ENCODE results near the gene AATF.
"Not testable (repeated sequence)": the region's sequence is repeated elsewhere in the genome, so short reads cannot be mapped to it uniquely, and the experiment has no call there.

AATF gene

DNA sequence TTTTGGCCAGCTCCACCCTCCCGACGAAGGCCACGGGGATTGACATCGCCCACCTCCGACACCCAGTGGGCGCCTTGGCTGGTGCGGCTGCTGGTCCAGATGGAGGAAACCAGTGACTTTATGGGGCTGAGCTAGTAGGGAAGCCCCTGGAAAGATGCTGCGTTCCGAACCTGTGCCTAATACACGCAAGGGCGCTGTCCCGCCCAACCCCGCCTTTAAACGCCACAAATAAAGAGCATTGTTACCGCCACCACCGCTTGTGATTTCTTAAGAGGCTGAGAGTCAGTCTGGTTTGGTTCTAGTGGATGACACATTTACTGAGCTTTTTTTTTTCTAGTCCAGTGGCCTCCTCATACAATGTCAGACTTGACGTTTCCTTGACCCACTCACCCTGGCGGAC is 107.9 kb downstream of the AATF start:
- H3K27me3 Mint-ChIP-seq, result no peaks in the 10 kb centered on the region
- H3K9me3 Mint-ChIP-seq, result no peaks in the 10 kb centered on the region
- H3K27ac Mint-ChIP-seq, result peak overlapping the region in 1 of 2 donors; percentile 7
- no peak for ATAC-seq
- DNase-seq, result no peak
- H3K4me1 Mint-ChIP-seq, result no peaks in the 10 kb centered on the region
- H3K4me3 Mint-ChIP-seq, result no peak overlapping the region

DNA sequence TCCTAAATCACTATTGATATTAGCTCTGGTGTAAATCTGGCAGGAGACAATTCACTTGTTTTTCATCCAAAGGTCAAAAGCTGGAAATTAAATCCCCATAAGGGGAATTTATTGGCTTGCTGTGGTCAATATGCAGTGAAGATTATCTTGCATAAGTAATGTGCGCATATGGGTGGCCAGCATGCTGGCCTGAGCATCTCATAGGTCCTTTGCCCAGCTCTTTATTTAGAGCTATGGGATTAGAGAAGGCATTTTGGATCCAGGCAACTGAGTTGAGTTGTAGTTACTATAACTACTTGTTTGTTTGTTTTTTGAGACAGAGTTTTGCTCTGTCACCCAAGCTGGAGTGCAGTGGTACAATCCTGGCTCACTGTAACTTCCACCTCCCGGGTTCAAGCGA is 110.7 kb downstream of the AATF start:
- Mint-ChIP-seq H3K4me1 (no peaks in the 10 kb centered on the region), H3K27ac (no peak overlapping the region)

DNA sequence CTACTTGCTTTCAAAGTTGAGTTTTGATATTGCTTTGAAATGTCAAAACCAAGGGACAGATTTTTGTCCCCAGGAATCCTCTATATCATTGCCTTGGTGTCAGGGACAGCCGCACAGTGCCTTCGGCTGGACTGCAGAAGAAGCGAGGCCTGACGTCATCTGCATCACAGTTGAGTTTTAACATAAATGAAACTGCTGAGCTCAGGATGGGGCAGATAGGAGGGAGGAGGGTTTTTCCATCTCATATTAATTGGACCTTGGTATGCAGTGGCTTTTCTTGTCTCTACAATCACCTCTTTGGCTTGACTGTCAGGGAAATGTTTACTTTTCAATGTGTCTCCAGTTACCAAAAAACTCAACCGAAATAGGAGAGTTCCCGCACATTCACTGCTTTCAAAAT is 111.3 kb downstream of the AATF start:
- no peak for ATAC-seq
- no peaks in the 10 kb centered on the region for H3K9me3 Mint-ChIP-seq
- H3K27ac Mint-ChIP-seq, result no peak overlapping the region
- DNase-seq, result no peak
- H3K4me1 Mint-ChIP-seq, result no peaks in the 10 kb centered on the region
- H3K27me3 Mint-ChIP-seq, result no peaks in the 10 kb centered on the region
- H3K4me3 Mint-ChIP-seq, result no peak overlapping the region

More for the DNA sequence above, 110.7 kb downstream of the AATF start:
- Mint-ChIP-seq H3K4me3 (no peak overlapping the region), H3K27me3 (no peaks in the 10 kb centered on the region), H3K9me3 (no peaks in the 10 kb centered on the region)
- ATAC-seq, result no peak
- DNase-seq, result no peak

DNA sequence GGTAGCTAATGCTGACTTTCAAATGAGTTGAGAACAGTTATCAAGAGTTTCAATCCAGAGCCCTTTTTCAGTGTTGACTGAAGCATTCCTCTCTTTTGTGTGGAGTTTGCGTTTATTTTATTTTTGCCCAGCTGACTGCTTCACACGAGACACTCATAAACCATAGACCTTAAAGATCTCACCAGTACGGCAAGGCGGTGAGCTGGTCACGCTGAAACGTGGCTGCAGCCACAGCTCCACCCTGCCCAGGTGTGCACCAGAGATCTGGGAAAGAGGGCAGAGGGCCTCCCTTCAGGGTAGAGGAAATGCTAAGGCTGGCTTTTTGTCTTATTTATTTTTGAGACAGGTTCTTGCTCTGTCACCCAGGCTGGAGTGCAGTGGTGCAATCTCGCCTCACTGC is 112.2 kb downstream of the AATF start:
- peaks cover under 1% of the 10 kb centered on the region for H3K27me3 Mint-ChIP-seq
- ATAC-seq (no peak), DNase-seq (no peak)
- H3K4me1 Mint-ChIP-seq, result no peaks in the 10 kb centered on the region
- no peak overlapping the region for H3K4me3 Mint-ChIP-seq
- H3K9me3 Mint-ChIP-seq, result no peaks in the 10 kb centered on the region
- H3K27ac Mint-ChIP-seq, result no peak overlapping the region

DNA sequence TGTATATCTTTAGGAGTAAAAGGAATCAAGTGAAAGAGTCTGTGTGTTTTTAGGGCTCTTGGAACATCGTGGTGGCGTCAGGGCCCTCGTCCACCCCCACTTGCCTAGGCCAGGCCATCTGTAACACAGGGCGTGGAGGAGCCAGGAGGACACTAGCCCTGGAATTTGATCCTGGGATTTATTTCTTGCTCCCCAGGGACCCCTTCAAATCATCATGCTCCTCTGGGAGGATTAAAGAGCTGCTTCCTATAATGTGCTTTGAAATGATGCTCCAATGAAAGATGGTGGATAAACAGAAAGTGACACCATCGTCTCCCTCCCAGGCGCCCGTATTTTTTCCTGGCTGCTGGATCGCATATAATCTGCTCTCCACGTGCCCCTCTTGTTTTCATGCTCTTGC is 113.3 kb downstream of the AATF start:
- ATAC-seq, result no peak
- Mint-ChIP-seq H3K27ac (peak overlapping the region; percentile 45 to 70), H3K4me1 (no peaks in the 10 kb centered on the region), H3K27me3 (peaks cover 12% of the 10 kb centered on the region), H3K4me3 (no peak overlapping the region), H3K9me3 (no peaks in the 10 kb centered on the region)
- DNase-seq, result no peak

DNA sequence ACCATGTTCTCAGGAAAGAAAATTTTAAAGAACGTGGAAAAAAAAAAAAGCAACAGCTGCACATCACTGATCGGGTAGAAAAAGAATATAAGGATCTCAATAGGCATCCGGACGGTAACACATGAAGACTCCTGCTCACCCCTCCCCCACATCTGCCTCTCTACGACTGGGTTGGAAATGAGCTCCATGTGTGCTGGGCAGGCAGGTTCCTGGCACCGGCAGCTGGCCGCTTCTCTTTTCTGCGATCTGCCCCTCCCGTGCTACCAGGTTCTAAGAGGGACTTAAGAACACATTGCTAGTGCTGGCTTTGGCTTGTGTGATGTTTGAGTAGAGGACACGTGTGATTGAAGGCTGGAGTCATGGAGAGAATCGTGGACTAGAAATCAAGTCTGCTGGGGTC is 115.5 kb downstream of the AATF start:
- DNase-seq, result no peak
- no peak overlapping the region for H3K4me3 Mint-ChIP-seq
- H3K9me3 Mint-ChIP-seq, result no peaks in the 10 kb centered on the region
- no peak for ATAC-seq
- peaks cover 22% of the 10 kb centered on the region for H3K27me3 Mint-ChIP-seq
- no peak overlapping the region for H3K27ac Mint-ChIP-seq
- no peaks in the 10 kb centered on the region for H3K4me1 Mint-ChIP-seq

DNA sequence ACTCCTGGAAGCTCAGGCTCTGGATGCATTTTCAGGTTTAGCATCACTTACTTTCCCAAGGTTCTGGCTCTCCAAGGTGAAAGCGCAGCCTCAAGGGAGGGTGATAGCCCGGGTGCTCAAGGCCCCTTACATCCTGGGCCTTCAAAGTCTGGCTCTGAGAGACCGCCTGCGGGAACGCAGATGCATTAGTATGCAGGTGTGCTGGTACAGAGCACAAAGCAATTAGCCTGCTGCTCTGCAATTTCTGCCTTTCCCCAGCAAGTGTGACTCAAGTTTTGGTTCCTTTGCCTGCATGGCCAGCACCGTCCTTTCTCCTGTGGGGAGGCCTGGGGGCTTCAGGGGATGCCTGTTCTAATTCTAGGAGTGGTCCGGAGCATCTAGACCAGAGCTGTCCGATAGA is 116.2 kb downstream of the AATF start:
- DNase-seq (no peak), ATAC-seq (no peak)
- Mint-ChIP-seq H3K4me3 (no peak overlapping the region), H3K4me1 (no peaks in the 10 kb centered on the region), H3K27ac (peak overlapping the region in 1 of 2 donors; percentile 74), H3K9me3 (no peaks in the 10 kb centered on the region), H3K27me3 (peaks cover 22% of the 10 kb centered on the region)

DNA sequence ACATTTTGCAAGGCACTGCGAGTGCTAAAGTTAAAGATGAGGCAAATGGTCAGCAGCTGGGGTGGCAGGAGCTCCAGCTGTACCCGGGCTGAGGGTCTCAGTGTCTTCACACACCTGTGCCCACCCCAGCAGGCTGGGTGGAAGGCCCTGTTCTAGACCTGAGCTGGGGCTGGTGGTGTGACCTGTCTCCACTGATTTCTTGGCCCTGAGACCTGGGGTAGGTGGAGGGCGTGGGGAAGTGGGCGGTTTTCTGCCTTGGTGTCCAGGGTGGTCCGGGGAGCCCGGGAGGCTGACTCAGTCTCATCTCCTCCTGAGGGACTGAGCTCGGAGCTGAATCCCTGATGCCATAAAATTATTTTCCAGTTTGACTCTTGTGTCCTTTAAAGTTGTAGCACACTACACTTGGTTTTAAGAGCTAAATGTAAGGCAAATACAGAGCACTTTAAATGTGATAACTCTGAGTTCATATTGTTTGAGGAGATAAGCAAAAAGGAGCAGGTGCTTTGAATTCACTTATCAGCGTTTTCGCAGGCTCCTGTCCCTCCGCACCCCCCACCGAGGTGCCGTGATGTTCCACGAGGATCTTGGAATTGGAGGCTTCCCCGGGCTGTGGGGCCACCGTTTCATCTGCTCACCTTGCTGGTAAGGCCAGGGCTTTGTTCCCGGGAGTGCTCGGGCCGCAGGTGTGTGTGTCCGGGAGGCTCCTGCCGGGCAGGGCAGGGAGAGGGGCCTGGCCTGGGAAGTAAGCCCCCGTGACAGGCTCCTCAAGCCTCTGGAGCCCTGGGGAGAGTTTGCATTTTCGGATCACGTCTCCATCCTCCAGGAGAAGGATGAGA is 117.0 kb downstream of the AATF start:
- ATAC-seq (no peak), DNase-seq (no peak)
- H3K4me3 Mint-ChIP-seq, result no peak overlapping the region
- H3K4me1 Mint-ChIP-seq, result no peaks in the 10 kb centered on the region
- no peaks in the 10 kb centered on the region for H3K9me3 Mint-ChIP-seq
- H3K27me3 Mint-ChIP-seq, result peaks cover 22% of the 10 kb centered on the region
- no peak overlapping the region for H3K27ac Mint-ChIP-seq

DNA sequence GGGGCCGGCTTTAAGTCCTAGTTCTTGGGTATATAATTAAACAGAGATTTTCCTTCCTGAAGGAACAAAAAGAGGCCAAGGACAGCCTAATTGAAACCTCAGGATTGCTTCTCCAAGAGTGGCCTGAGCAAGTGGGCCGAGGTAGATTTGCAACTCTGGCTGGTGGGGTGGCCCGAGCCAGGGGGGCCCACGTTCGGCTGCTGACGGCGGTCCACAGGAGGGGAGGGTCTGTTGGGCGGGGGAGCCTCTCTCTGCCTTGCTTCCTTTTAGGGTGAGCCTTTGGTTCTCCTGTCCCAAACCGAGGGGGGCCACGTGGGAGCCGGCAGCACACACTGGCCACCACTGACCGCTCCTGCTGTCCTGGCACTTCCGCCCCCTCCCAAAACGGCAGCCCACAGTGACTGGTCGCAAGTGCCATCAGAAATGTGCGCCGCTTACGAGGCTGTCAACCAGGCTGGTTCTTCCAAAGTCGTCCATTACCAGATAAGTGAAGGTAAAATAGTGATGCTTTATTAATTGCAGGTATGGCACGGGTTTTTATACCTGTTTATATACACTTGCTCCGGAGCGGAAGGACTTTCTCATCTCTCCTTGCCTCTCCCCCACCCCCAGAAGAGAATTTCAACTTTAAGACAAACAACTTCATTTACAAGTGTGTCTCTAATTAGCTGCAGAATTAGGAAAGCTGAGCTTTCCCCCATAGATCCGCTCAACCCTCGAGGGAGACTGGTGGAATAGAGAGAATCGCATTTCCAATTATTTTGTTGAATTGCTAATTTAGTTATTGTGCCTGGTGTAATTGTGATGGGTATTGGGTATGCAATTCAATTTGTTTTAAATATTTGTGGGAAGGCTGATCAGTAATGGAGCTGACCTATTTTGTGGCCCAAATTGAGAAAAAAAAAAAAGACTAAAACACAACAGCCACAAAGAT is 117.8 kb downstream of the AATF start:
- Mint-ChIP-seq H3K4me3 (no peak overlapping the region), H3K27me3 (peaks cover 22% of the 10 kb centered on the region), H3K9me3 (no peaks in the 10 kb centered on the region), H3K27ac (peak overlapping the region in 1 of 2 donors; percentile 12), H3K4me1 (no peaks in the 10 kb centered on the region)
- no peak for ATAC-seq
- no peak for DNase-seq

DNA sequence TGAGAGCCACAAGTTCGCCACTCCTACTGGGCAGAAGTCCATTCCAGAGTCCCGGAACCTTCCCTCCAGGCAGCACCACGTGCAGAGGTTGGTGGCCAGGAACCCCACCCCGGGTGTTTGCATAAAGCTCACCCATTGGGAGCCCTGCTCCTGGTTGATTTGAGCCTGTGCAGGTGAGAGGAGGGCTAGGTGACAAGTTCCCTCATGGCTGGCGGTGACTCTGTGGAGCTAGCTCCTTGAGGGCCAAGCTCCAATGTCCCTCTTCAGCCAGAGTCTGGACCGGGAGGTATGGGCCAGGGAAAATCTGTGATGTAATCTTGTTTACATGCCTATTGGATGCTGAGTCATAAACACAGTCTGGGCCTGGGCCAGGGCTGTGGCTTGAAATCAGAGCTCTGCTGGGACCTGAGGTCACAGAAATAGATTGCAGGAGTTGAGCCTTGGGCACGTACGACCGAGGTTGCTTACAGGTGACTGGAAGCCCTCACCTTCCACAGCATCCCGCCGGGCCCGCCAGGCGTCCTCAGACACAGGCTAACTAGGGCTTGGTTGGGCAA is 118.9 kb downstream of the AATF start:
- H3K27ac Mint-ChIP-seq, result no peak overlapping the region
- peaks cover 22% of the 10 kb centered on the region for H3K27me3 Mint-ChIP-seq
- H3K4me3 Mint-ChIP-seq, result no peak overlapping the region
- DNase-seq (no peak), ATAC-seq (no peak)
- no peaks in the 10 kb centered on the region for H3K4me1 Mint-ChIP-seq
- H3K9me3 Mint-ChIP-seq, result no peaks in the 10 kb centered on the region

DNA sequence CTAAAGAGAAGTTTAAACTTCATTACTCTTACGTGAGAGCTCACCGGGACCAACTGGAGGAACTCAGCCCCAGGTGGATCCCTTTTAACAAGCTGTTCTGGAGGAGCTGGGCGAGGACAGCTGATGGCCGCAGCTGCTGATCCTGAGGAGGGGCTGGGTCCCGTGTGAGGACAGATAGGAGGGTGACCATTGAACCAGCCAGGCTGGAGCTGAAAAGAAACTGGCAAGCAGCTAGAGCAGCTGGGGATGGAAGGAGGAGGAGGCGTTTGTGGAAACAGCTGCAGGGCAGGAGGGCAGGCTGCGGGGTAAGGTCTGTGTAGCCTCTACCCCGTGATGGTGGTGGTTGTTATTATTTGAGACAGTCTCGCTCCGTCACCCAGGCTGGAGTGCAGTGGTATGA is 119.5 kb downstream of the AATF start:
- no peak overlapping the region for H3K4me3 Mint-ChIP-seq
- peaks cover 22% of the 10 kb centered on the region for H3K27me3 Mint-ChIP-seq
- H3K9me3 Mint-ChIP-seq, result no peaks in the 10 kb centered on the region
- H3K27ac Mint-ChIP-seq, result no peak overlapping the region
- DNase-seq (no peak), ATAC-seq (no peak)
- H3K4me1 Mint-ChIP-seq, result no peaks in the 10 kb centered on the region

DNA sequence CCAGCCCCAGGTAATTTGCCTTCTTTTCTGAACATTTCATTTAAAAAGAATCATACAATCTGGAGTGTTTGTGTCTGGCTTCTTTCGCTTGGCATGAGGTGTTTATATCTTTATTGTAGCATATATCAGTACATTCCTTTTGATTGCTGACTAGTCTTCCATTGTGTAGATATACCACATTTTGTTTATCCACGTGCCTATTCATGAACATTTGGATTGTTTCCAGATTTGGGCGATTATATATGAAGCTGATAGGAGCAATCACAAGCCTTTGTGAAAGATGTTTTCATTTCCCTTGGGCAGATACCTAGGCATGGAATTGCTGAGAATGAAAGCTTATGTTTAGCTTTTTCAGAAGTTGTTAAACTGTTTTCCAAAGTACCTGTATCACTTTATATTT is 120.3 kb downstream of the AATF start:
- DNase-seq (no peak), ATAC-seq (no peak)
- Mint-ChIP-seq H3K4me1 (no peaks in the 10 kb centered on the region), H3K4me3 (no peak overlapping the region), H3K27me3 (peaks cover 22% of the 10 kb centered on the region), H3K27ac (no peak overlapping the region), H3K9me3 (no peaks in the 10 kb centered on the region)

DNA sequence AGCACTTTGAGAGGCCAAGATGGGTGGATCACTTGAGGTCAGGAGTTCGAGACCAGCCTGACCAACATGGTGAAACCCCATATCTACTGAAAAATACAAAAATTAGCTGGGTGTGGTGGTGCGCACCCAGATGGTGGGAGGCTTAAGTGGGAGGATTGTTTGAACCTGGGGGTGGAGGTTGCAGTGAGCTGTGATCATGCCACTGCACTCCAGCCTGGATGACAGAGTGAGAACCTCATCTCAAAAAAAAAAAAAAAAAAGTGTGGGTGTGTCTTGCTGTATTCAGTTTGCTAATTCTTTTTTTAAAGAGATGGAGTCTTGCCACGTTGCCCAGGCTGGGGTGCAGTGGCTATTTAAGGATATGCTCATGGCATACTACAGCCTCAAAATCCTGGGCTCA is 124.7 kb downstream of the AATF start:
- not testable (repeated sequence) for H3K27ac Mint-ChIP-seq

DNA sequence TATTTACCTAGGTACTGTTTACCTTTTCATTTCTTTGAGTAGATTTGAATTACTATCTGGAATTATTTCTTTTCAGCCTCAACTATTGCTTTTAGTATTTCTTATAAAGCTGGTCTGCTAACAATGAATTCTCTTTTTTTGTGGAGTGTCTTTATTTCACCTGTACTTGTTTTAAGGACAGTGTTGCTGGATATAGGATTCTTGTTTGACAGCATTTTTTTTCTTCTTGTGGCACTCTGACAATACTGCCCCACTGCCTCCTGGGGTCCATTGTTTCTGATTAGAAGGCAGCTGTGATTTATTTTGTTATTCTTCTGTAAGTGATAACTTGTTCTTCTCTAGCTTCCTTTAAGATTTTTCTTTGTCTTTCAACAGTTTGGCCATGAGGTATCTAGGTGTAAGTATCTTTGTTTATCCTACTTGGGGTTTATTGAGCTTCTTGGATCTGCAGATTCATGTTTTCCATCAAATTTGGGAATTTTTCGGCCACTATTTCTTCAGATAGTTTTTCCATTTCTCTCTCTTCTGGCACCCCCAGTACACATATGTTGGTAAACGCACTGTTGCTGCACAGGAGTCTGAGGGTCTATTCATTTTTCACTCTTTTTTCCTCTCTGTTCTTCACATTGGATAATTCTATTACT is 130.4 kb downstream of the AATF start:
- Mint-ChIP-seq H3K27ac (no peak overlapping the region), H3K4me1 (peaks cover 6% of the 10 kb centered on the region), H3K4me3 (no peak overlapping the region), H3K9me3 (peaks cover 6 to 14% of the 10 kb centered on the region in 2 donors), H3K27me3 (no peaks in the 10 kb centered on the region)
- DNase-seq (no peak), ATAC-seq (no peak)

More for the DNA sequence above, 124.7 kb downstream of the AATF start:
- H3K4me1 Mint-ChIP-seq, H3K4me3 Mint-ChIP-seq, H3K27me3 Mint-ChIP-seq, DNase-seq, ATAC-seq, H3K9me3 Mint-ChIP-seq: not testable (repeated sequence)

DNA sequence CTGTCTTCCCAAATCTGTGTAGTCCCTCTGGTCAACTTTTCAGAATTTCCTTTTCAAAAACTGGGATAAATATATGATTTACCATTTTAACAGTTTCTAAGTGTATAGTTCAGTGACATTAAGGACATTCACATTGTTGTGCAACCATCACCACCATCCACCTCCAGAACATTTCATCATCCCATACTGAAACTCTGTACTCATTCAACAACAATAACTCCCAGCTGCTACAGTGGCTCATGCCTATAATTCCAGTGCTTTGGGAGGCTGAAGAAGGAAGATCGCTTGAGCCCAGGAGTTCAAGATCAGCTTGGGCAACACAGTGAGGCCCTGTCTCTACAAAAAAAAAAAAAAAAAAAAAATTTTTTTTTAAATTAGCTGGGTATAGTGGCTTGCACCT is 131.0 kb downstream of the AATF start:
- H3K4me1 Mint-ChIP-seq, result peaks cover 6% of the 10 kb centered on the region
- peaks cover 6 to 14% of the 10 kb centered on the region in 2 donors for H3K9me3 Mint-ChIP-seq
- DNase-seq (no peak), ATAC-seq (no peak)
- no peak overlapping the region for H3K27ac Mint-ChIP-seq
- H3K27me3 Mint-ChIP-seq, result no peaks in the 10 kb centered on the region
- no peak overlapping the region for H3K4me3 Mint-ChIP-seq
